ENCODE measurements around the gene CFAP90. TPM values are rescaled to one million over a fixed set of nuclear protein-coding genes. Genes with fewer than 3 reads are reported as not detected.

Gene CFAP90
- total and polyA plus RNA-seq, 2 of the 8 experiments (the other 6 are each of a cell fraction or from before 2014, with no cell fraction given): 0.39 to 0.92 TPM

DNA sequence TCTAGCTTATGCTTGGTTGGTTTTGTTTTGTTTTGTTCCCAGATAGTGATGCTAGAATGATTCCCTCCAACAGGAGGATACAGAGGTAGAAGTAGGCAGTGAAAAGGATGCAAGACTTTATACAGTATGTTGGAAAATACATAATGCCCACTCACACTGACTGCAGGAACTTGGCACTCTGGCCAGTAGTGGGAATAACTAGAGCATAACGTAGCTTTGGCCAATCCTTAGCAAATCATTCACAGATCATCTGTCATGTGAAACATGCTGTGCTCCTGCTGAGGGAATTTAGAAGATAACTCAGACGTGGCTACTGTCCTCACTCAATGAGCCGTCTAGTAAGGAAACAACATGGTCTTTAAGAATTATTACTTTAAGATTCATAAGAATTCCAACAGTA, 13.5 kb downstream of the CFAP90 start:
- Histone ChIP-seq H3K23ac (ENCODE audit: insufficient read length) (no peak overlapping the region), H3K56ac (replicated peaks; ENCODE audit: insufficient read length, low read depth, low read length) (no peak overlapping the region), H3K4ac (replicated peaks; ENCODE audit: insufficient read length, low read depth, low read length) (no peak overlapping the region), H4K20me1 (replicated peaks in 1 of 2; ENCODE audit: control insufficient read depth in 1 of 2, insufficient read depth in 2 of 2, low read length in 2 of 2) (no peaks in the 10 kb centered on the region), H2BK20ac (ENCODE audit: low read length) (no peak overlapping the region), H3K27ac (ENCODE audit: low read depth, low read length) (no peak overlapping the region), H3K9me3 (ENCODE audit: insufficient read depth in 2 of 2, low read depth in 1 of 2, low read length in 1 of 2) (no peaks in the 10 kb centered on the region), H3K4me2 (ENCODE audit: insufficient read depth in 1 of 2, low read depth in 2 of 2, low read length in 2 of 2) (no peak overlapping the region), H3K36me3 (ENCODE audit: control insufficient read depth in 2 of 4, insufficient read depth in 4 of 4, low read length in 3 of 4) (no peaks in the 10 kb centered on the region), H3K4me3 (ENCODE audit: extremely low read depth in 1 of 4, insufficient read depth in 2 of 4, low read depth in 3 of 4, low read length in 4 of 4) (no peak overlapping the region), H4K8ac (ENCODE audit: extremely low read depth, insufficient read depth, low read length) (no peak overlapping the region), H2BK12ac (ENCODE audit: low read depth, low read length) (no peak overlapping the region), H3K23me2 (ENCODE audit: low read depth, low read length) (no peaks in the 10 kb centered on the region), H2AK5ac (ENCODE audit: low read depth, low read length) (no peak overlapping the region), H2BK120ac (replicated peaks; ENCODE audit: low read depth, low read length) (no peak overlapping the region), H3K79me1 (ENCODE audit: low read depth, low read length) (no peaks in the 10 kb centered on the region), H3K79me2 (ENCODE audit: control insufficient read depth in 1 of 2, insufficient read depth in 2 of 2, low read length in 2 of 2) (no peaks in the 10 kb centered on the region), H3K27me3 (replicated peaks in 1 of 4; ENCODE audit: control insufficient read depth in 3 of 4, extremely low read depth in 1 of 4, insufficient read depth in 3 of 4, low read length in 3 of 4) (no peaks in the 10 kb centered on the region), H2AFZ (ENCODE audit: low read length) (no peak overlapping the region), H4K91ac (replicated peaks; ENCODE audit: insufficient read length, low read length) (no peak overlapping the region), H3K4me1 (replicated peaks in 1 of 4; ENCODE audit: control insufficient read depth in 3 of 4, insufficient read depth in 4 of 4, low read length in 3 of 4) (no peaks in the 10 kb centered on the region), H4K5ac (ENCODE audit: insufficient read length, low read depth, low read length) (no peak overlapping the region), H2BK5ac (ENCODE audit: low read depth, low read length) (no peak overlapping the region), H2BK15ac (ENCODE audit: low read length) (no peak overlapping the region), H3K14ac (ENCODE audit: insufficient read length) (no peak overlapping the region), H3K9ac (replicated peaks in 1 of 4; ENCODE audit: extremely low read depth in 1 of 4, low read depth in 3 of 4, low read length in 3 of 4) (no peak overlapping the region), H3K18ac (ENCODE audit: extremely low read depth, low read length) (no peak overlapping the region)
- WGBS, 2 experiments (ENCODE audit: extremely low coverage in 1 of 2, insufficient coverage in 1 of 2, insufficient read length in 1 of 2, insufficient replicate concordance in 2 of 2, low coverage in 1 of 2, low lambda C conversion rate in 2 of 2, missing lambda C conversion rate in 1 of 2): 84% methylated on average over 3 of the region's 3 CpGs; no CpG with 5 or more reads in 1 of the 2 experiments
- FAIRE-seq (no peak), DNase-seq (ENCODE audit: low read depth in 1 of 2, low spot score in 2 of 2) (no peak)
- POLR2A ChIA-PET (ENCODE audit: partially characterized antibody): interaction anchor here (0.8 to 1.2 kb wide), 2 partner anchors 8 to 10 kb away, joined by 3 read pairs; no protein-coding TSS in a partner anchor
- no peak for TF ChIP-seq KDM5A (IDR thresholded peaks at IDR 0.05; ENCODE audit: low read length)
- TF ChIP-seq RAD21 (IDR thresholded peaks at IDR 0.05 in 1 of 2, conservative IDR thresholded peaks at IDR 0.05 in 1 of 2; ENCODE audit: low read depth in 2 of 2, low read length in 2 of 2): no peak
- no peak for TF ChIP-seq JUN (IDR thresholded peaks at IDR 0.05; ENCODE audit: low read depth, low read length)
- no peak for TF ChIP-seq ASH2L (IDR thresholded peaks at IDR 0.05; ENCODE audit: low read length)
- no peak for TF ChIP-seq KDM4A (IDR thresholded peaks at IDR 0.05; ENCODE audit: low read depth, low read length, severe bottlenecking)
- no peak for TF ChIP-seq CREB1 (IDR thresholded peaks at IDR 0.05)
- TF ChIP-seq CBX8 (IDR thresholded peaks at IDR 0.05; ENCODE audit: borderline replicate concordance, low read depth, low read length): no peak
- no peak for TF ChIP-seq CHD1 (IDR thresholded peaks at IDR 0.05; ENCODE audit: low read depth, low read length)
- TF ChIP-seq SIN3A (conservative IDR thresholded peaks at IDR 0.05 in 1 of 2, IDR thresholded peaks at IDR 0.05 in 1 of 2; ENCODE audit: low read depth in 1 of 2, low read length in 2 of 2): no peak
- TF ChIP-seq HDAC6 (IDR thresholded peaks at IDR 0.05; ENCODE audit: low read depth, low read length): no peak
- no peak for TF ChIP-seq MAFK (IDR thresholded peaks at IDR 0.05; ENCODE audit: low read depth, low read length)
- CTCF ChIA-PET (ENCODE audit: partially characterized antibody): interaction anchor here (0.7 to 3.4 kb wide), 7 partner anchors 10 to 1018 kb away, joined by 3 to 12 read pairs (median 4); no protein-coding TSS in a partner anchor
